Osteocyte (in vitro differentiated cells): ENCODE measurements around the gene TSPAN13. TPM values are rescaled to one million over a fixed set of nuclear protein-coding genes. Genes with fewer than 3 reads are reported as not detected.

Experiments
- DNase-seq: peaks from one replicate; pipeline ENCODE4 v3.0.0; 2021; ENCODE audit warnings: mixed read lengths; ENCODE audit not compliant: unreplicated experiment; ENCODE audit errors: extremely low spot score
- H3K27ac Mint-ChIP-seq: one replicate; pipeline ENCODE4 v1.8.0; 2021; ENCODE audit warnings: mild to moderate bottlenecking, mixed read lengths; ENCODE audit not compliant: unreplicated experiment
- H3K27me3 Mint-ChIP-seq: one replicate; pipeline ENCODE4 v1.8.0; 2021; ENCODE audit warnings: mixed read lengths; ENCODE audit not compliant: unreplicated experiment
- H3K36me3 Mint-ChIP-seq: one replicate; pipeline ENCODE4 v1.8.0; 2021; ENCODE audit warnings: mixed read lengths; ENCODE audit not compliant: unreplicated experiment
- H3K4me1 Mint-ChIP-seq: one replicate; pipeline ENCODE4 v1.8.0; 2021; ENCODE audit warnings: mixed read lengths; ENCODE audit not compliant: unreplicated experiment
- H3K4me3 Mint-ChIP-seq: one replicate; pipeline ENCODE4 v1.8.0; 2021; ENCODE audit warnings: mild to moderate bottlenecking, moderate library complexity, mixed read lengths; ENCODE audit not compliant: unreplicated experiment
- H3K9me3 Mint-ChIP-seq: one replicate; pipeline ENCODE4 v1.8.0; 2021; ENCODE audit warnings: mixed read lengths; ENCODE audit not compliant: unreplicated experiment
- CTCF ChIP-seq: fragments of 200-600 bp; sonication (generic); IDR thresholded peaks from 2 replicates; pipeline ENCODE4 v1.5.0; 2021; ENCODE audit warnings: antibody characterized with exemption, mild to moderate bottlenecking, moderate library complexity
- total RNA-seq: library from RNA; stranded (reverse); gene quantifications from 2 replicates; pipeline ENCODE4 v1.2.1, GENCODE V29; 2021

The TSPAN13 gene
- total RNA-seq, 1 donor from 2014 or later: 4.9 TPM

GRCh38 chr7:16804674-16805439, 51.3 kb downstream of the TSPAN13 start, which contains the start of gene AGR2:
Gene AGR2, minus strand, starts transcription at chr7:16804999. Its CDS starts 3,203 bp downstream, at chr7:16801796.
- DNase-seq: no peak
- TF ChIP-seq CTCF: no peak

DNA sequence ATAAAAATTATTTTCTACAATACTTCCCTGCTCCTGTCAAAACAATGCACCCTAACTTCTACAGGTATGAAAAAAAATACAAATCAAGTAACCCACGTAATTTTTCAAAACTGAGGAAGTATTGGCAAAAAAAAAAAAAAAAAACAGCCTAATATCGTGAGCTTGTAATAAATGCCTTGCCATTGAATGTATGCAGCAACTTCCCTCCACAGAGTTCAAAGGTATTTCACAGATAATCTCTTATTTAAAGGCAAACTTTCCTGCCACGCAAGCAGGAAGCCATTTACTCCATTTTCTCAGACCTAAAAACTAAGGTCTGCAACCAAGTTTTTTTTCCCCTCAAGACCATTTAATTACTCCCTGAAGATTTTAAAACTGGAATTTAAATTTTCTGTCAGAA, 51.9 kb downstream of the TSPAN13 start:
- no peak overlapping the region for H3K27ac Mint-ChIP-seq
- no peaks in the 10 kb centered on the region for H3K36me3 Mint-ChIP-seq
- no peak for DNase-seq
- peaks cover 12% of the 10 kb centered on the region for H3K4me1 Mint-ChIP-seq
- no peaks in the 10 kb centered on the region for H3K9me3 Mint-ChIP-seq
- H3K27me3 Mint-ChIP-seq: no peaks in the 10 kb centered on the region
- TF ChIP-seq CTCF: no peak
- H3K4me3 Mint-ChIP-seq: no peak overlapping the region

More at GRCh38 chr7:16804674-16805439, 51.3 kb downstream of the TSPAN13 start, which contains the start of gene AGR2:
- H3K36me3 Mint-ChIP-seq: no peaks in the 10 kb centered on the region
- no peak within 1 kb of the TSS for H3K27ac Mint-ChIP-seq
- no peak within 1 kb of the TSS for H3K4me3 Mint-ChIP-seq
- no peaks in the 10 kb centered on the region for H3K27me3 Mint-ChIP-seq
- peaks cover 7% of the 10 kb centered on the region for H3K4me1 Mint-ChIP-seq
- H3K9me3 Mint-ChIP-seq: no peaks in the 10 kb centered on the region

DNA sequence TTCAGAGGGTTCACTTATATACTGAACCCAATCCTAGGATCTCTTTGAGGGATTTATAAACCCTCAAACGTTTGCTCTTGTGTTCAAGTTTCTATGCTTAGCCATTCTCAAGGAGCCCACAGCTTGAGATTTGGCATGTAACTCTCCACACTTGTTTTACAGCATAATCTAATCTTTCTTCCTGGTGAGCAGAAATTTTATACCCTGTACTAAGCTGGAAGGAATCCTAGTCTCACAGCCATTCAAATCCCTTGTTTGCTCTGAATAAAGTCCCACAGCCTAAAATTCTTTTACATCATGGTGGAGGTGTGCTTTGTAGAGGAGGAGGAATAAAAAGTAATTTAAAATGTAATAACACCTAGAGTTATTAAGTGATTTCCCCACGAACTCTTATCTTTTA, 56.6 kb downstream of the TSPAN13 start:
- no peaks in the 10 kb centered on the region for H3K9me3 Mint-ChIP-seq

DNA sequence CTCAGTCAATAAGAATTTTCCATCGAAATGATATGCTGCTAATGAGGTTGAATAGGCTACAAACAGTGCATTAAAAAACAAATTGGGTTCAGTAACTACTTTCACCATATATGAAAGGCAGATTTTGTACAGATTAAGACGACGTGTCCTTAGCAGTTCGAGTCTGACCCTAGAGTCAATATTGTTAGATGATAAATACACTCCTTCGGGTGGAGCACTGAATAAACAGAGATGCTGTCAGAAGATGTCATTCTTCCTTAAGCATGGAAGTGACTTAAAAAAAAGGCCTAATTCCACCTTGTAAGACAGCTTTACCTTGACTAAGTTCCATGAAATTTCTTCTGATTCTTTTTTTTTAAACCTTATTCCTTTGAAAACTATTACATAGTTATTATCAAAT, 57.0 kb downstream of the TSPAN13 start:
- no peaks in the 10 kb centered on the region for H3K27me3 Mint-ChIP-seq
- H3K4me1 Mint-ChIP-seq: peaks cover 37% of the 10 kb centered on the region
- no peaks in the 10 kb centered on the region for H3K9me3 Mint-ChIP-seq
- TF ChIP-seq CTCF: no peak
- no peaks in the 10 kb centered on the region for H3K36me3 Mint-ChIP-seq
- H3K27ac Mint-ChIP-seq: peak overlapping the region; percentile 8
- H3K4me3 Mint-ChIP-seq: no peak overlapping the region
- no peak for DNase-seq

More for the DNA sequence above, 56.6 kb downstream of the TSPAN13 start:
- H3K4me1 Mint-ChIP-seq: peaks cover 34% of the 10 kb centered on the region
- H3K27me3 Mint-ChIP-seq: no peaks in the 10 kb centered on the region
- H3K27ac Mint-ChIP-seq: peak overlapping the region; percentile 8
- no peak for TF ChIP-seq CTCF
- no peaks in the 10 kb centered on the region for H3K36me3 Mint-ChIP-seq
- no peak overlapping the region for H3K4me3 Mint-ChIP-seq
- DNase-seq: no peak

DNA sequence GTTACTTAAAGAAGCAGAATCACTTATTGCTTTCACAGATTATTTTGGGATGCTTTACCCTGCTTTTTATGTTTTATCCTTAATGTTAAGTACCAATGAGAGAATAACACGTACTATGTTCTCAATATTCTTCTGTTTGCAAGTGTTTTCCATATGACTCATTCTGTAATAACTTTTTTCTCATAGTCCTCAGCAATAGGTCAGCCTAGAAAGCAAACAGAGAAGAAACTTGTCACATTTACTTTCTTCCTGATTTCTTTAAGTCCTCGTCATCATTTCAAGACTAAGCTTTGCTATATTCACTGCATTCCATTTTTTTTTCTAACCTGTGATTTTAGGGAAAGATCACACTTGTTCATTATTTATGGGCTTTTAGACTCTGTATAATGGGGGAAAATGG, 58.0 kb downstream of the TSPAN13 start:
- Mint-ChIP-seq H3K4me3 (no peak overlapping the region), H3K36me3 (no peaks in the 10 kb centered on the region), H3K27ac (peak overlapping the region; percentile 85), H3K9me3 (no peaks in the 10 kb centered on the region), H3K4me1 (peaks cover 45% of the 10 kb centered on the region), H3K27me3 (no peaks in the 10 kb centered on the region)
- DNase-seq: no peak
- no peak for TF ChIP-seq CTCF
